ENCODE results near the gene TADA2A.
"Not testable (repeated sequence)": the region's sequence is repeated elsewhere in the genome, so short reads cannot be mapped to it uniquely, and the experiment has no call there.

The TADA2A gene

DNA sequence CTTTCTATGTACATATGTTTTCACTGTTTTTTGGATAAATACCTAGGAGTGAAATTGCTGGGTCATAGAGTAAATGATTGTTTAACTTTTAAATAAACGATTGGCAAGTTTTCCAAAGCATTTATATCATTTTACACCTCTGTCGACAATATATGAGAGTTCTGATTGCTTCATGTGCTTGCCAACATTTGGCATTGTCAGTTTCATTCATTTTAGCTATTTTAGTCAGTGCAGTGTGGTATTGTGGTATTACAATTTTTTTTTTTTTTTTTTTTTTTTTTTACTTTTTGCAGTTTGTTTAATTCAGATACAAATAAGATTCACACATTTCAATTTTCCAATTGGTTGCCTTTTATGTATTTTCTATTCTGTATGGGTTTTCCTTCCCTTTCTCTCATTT is 26.0 kb downstream of the TADA2A start:
- no peak overlapping the region for H3K27ac ChIP-seq (ENCODE audit: low read length)
- no peaks in the 10 kb centered on the region for H4K20me1 ChIP-seq (ENCODE audit: insufficient read depth, low read length)
- H3K4me2 ChIP-seq (ENCODE audit: low read length) = no peak overlapping the region
- peaks cover 12% of the 10 kb centered on the region; the same call in 1 of the 2 replicates for H3K79me2 ChIP-seq (ENCODE audit: low read length)
- H3K4me1 ChIP-seq (ENCODE audit: low read length) = 0 out of 2 replicates have a peak, but pooled peaks cover 6% of the 10 kb centered on the region
- no peak overlapping the region for H3K4me3 ChIP-seq (ENCODE audit: low read length)
- no peaks in the 10 kb centered on the region for H3K9me3 ChIP-seq (ENCODE audit: insufficient read depth, low read length)
- peaks cover 36% of the 10 kb centered on the region for H3K36me3 ChIP-seq (replicated peaks; ENCODE audit: low read depth, low read length)
- H2AFZ ChIP-seq (ENCODE audit: low read depth, low read length) = no peak overlapping the region
- TF ChIP-seq, protein P1, sequence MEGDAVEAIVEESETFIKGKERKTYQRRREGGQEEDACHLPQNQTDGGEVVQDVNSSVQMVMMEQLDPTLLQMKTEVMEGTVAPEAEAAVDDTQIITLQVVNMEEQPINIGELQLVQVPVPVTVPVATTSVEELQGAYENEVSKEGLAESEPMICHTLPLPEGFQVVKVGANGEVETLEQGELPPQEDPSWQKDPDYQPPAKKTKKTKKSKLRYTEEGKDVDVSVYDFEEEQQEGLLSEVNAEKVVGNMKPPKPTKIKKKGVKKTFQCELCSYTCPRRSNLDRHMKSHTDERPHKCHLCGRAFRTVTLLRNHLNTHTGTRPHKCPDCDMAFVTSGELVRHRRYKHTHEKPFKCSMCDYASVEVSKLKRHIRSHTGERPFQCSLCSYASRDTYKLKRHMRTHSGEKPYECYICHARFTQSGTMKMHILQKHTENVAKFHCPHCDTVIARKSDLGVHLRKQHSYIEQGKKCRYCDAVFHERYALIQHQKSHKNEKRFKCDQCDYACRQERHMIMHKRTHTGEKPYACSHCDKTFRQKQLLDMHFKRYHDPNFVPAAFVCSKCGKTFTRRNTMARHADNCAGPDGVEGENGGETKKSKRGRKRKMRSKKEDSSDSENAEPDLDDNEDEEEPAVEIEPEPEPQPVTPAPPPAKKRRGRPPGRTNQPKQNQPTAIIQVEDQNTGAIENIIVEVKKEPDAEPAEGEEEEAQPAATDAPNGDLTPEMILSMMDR (IDR thresholded peaks at IDR 0.05; ENCODE audit: low read depth, low read length) = no peak
- TF ChIP-seq EZH2phosphoT487 (IDR thresholded peaks at IDR 0.05; ENCODE audit: low read depth) = no peak
- no peak overlapping the region for H3K9ac ChIP-seq (ENCODE audit: low read length)
- no peaks in the 10 kb centered on the region for H3K27me3 ChIP-seq (ENCODE audit: low read depth, low read length)

DNA sequence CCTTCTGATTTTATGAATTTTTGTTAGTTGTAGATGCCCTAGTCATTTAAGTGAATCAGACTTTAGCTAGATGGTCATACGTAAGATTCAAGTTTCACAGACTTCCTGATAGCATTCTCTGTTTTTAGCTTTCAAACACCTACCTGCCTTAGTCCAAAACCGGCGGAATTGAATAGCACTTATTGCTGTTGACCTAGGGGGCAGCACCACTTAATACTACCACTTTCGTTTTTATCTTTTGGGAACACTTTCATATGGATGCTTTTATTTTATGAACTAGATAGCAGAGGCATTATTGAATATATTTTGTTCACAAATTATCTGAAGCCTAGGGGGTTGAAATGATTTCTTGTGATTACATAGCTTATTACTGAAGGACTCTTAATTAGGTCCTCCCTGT is 31.5 kb downstream of the TADA2A start:
- Histone ChIP-seq H4K20me1 (ENCODE audit: insufficient read depth, low read length) (peaks cover 20% of the 10 kb centered on the region), H3K36me3 (replicated peaks; ENCODE audit: low read depth, low read length) (peaks cover 46% of the 10 kb centered on the region), H3K4me3 (ENCODE audit: low read length) (no peak overlapping the region), H3K27me3 (ENCODE audit: low read depth, low read length) (no peaks in the 10 kb centered on the region), H3K9ac (ENCODE audit: low read length) (no peak overlapping the region), H3K27ac (ENCODE audit: low read length) (no peak overlapping the region), H3K4me2 (ENCODE audit: low read length) (no peak overlapping the region), H2AFZ (ENCODE audit: low read depth, low read length) (no peak overlapping the region), H3K4me1 (ENCODE audit: low read length) (peaks cover 12% of the 10 kb centered on the region), H3K79me2 (ENCODE audit: low read length) (no peaks in the 10 kb centered on the region), H3K9me3 (ENCODE audit: insufficient read depth, low read length) (no peaks in the 10 kb centered on the region)
- no peak for TF ChIP-seq EZH2phosphoT487 (IDR thresholded peaks at IDR 0.05; ENCODE audit: low read depth)
- TF ChIP-seq, protein P1 (IDR thresholded peaks at IDR 0.05; ENCODE audit: low read depth, low read length) = peak; percentile 42; the same call in 1 of the 2 replicates

DNA sequence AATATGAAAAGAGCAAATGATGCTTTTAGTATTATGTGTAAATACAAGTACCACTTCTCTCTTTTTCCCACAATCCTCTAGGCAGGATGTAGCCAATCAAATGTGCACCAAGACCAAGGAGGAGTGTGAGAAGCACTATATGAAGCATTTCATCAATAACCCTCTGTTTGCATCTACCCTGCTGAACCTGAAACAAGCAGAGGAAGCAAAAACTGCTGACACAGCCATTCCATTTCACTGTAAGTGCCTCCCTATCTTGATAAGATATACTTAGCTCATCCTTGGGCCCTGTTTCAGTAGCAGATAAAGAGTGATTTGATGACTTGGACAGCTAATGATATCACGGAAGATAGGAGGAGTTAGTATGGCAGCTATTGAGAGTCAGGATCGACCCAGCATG is 33.7 kb downstream of the TADA2A start:
- H3K4me3 ChIP-seq (ENCODE audit: low read length) = no peak overlapping the region
- H3K9me3 ChIP-seq (ENCODE audit: insufficient read depth, low read length) = no peaks in the 10 kb centered on the region
- no peak overlapping the region for H3K9ac ChIP-seq (ENCODE audit: low read length)
- H2AFZ ChIP-seq (ENCODE audit: low read depth, low read length) = no peak overlapping the region
- no peak overlapping the region for H3K27ac ChIP-seq (ENCODE audit: low read length)
- TF ChIP-seq EZH2phosphoT487 (IDR thresholded peaks at IDR 0.05; ENCODE audit: low read depth) = no peak
- TF ChIP-seq, protein P1 (IDR thresholded peaks at IDR 0.05; ENCODE audit: low read depth, low read length) = no peak
- peaks cover 20% of the 10 kb centered on the region for H4K20me1 ChIP-seq (ENCODE audit: insufficient read depth, low read length)
- no peak overlapping the region for H3K4me2 ChIP-seq (ENCODE audit: low read length)
- no peaks in the 10 kb centered on the region for H3K27me3 ChIP-seq (ENCODE audit: low read depth, low read length)
- no peaks in the 10 kb centered on the region for H3K79me2 ChIP-seq (ENCODE audit: low read length)
- peaks cover 12% of the 10 kb centered on the region for H3K4me1 ChIP-seq (ENCODE audit: low read length)
- H3K36me3 ChIP-seq (replicated peaks; ENCODE audit: low read depth, low read length) = peaks cover 48% of the 10 kb centered on the region

DNA sequence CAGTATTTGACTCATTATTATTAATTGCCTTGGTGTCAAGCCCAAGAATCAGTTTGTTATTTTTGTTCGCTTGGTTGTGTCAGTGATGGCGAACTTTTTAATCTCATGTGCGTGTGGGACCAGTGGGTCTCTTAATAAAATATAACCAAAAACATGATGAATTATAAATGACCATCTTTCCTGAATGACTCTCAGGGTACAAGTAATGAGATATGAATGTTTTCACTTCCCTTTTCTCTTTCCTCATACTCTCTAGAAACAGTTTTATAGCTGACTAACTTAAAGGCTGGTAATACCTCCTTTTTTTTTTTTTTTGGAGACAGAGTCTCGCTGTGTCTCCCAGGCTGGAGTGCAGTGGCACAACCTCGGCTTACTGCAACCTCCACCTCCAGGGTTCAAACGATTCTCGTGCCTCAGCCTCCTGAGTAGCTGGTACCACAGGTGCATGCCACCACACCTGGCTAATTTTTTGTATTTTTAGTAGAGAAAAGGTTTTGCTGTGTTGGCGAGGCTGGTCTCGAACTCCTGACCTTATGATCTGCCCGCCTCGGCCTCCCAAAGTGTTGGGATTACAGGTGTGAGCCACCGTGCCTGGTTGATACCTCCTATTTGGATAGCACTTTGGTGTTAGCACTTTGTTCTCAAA is 34.8 kb downstream of the TADA2A start:
- H3K79me2 ChIP-seq (ENCODE audit: low read length); H2AFZ ChIP-seq (ENCODE audit: low read depth, low read length); H3K9me3 ChIP-seq (ENCODE audit: insufficient read depth, low read length); H3K27me3 ChIP-seq (ENCODE audit: low read depth, low read length); H3K27ac ChIP-seq (ENCODE audit: low read length); H3K9ac ChIP-seq (ENCODE audit: low read length); H3K4me3 ChIP-seq (ENCODE audit: low read length): not testable (repeated sequence)
- H3K4me1 ChIP-seq (ENCODE audit: low read length) = peaks cover 12% of the 10 kb centered on the region
- H4K20me1 ChIP-seq (ENCODE audit: insufficient read depth, low read length) = peaks cover 20% of the 10 kb centered on the region
- H3K36me3 ChIP-seq (replicated peaks; ENCODE audit: low read depth, low read length) = peaks cover 52% of the 10 kb centered on the region
- H3K4me2 ChIP-seq (ENCODE audit: low read length) = peak overlapping the region; percentile 44
